Measurements from ENCODE around the gene RCC1. TPM values are rescaled to one million over a fixed set of nuclear protein-coding genes. Genes with fewer than 3 reads are reported as not detected.

The RCC1 gene
- total RNA-seq, 4 donors from 2014 or later: 18.2 to 66.8 (median 25.8) TPM

DNA sequence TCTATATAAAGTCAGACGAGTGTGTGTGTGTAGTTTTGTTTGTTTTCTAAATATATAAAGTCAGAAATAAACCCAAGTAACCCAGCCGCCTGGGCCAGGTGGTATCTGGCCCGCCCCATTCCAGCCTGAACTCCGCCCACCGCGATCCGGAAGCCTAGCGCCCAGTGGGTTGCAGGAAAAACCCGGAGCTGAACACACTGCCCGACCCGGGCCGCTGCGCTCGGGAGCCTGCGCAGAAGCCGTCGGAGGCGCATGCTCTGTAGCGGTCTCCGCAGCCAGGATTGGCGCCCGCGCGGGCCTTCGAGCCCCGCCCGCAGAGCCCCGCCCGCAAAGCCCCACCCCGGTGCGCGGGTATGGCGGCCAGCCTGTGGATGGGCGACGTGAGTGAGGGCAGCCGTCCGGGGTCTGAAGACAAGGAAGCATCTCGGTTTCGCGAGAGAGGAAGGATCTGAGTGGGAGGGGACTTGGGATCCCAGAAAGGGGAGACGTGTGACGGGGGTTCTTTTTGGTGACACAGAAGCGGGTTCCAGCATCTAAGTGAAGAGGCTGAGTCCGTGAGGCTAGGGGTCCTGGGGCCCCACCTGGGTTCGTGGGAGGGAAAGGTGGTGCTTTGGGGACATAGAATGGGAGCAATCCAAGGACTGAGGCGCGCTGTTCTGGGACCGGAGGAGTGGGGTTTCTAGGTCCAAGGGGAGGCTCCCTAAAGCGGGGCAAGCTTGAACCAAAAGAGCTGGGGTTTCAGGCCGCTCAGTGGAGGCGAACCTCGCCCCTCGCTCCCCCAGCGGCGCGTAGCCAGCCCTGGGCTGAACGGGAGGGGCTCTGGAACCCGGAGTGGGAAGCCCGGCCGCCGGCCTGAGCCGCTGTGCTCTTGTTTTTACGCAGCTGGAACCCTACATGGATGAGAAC, 47.2 kb downstream of the RCC1 start, which contains the start of gene TRNAU1AP:
Gene TRNAU1AP, plus strand, starts transcription at position 328 of the 906 bp plus-strand sequence. Its CDS starts 26 bp downstream, at position 354.
- Histone ChIP-seq H3K4me3 (peak within 1 kb of the TSS; percentile 57 to 98 (median 78)), H3K27ac (peak within 1 kb of the TSS; percentile 76 to 88 (median 82)), H3K36me3 (peaks cover 0 to 27% (median 0%) of the 10 kb centered on the region in 3 donors), H3K27me3 (no peaks in the 10 kb centered on the region), H3K4me1 (peaks cover 0 to 9% (median 2%) of the 10 kb centered on the region in 4 donors), H3K9me3 (no peaks in the 10 kb centered on the region)
- TF ChIP-seq CTCF (IDR thresholded peaks at IDR 0.05) (peak in 1 of 6 experiments; percentile 22), POLR2A (IDR thresholded peaks at IDR 0.05) (peak; percentile 73 to 79)
- DNase-seq: peak; percentile 94 to 99 (median 98)

DNA sequence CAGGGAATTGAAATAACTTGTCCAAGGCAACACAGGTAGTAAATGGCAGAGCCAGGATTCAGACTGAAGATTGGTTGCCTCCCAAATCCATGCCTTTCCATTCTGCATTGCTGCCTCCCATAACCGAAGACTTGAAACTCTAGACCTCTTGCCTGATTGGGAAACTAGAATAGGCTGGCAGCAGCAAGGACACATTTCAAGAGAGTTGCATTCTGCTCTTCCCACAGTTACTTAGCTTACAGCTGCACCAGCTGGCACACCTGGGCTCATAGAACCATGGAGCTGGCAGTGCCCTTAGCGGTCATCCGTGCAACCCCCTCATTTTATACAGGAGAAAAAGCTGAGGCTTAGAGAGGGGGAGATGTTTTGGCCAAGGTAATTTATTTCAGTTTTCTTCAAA, 55.0 kb downstream of the RCC1 start:
- peaks cover 0 to 95% (median 3%) of the 10 kb centered on the region in 3 donors for H3K36me3 ChIP-seq
- DNase-seq: no peak
- no peak overlapping the region for H3K4me3 ChIP-seq
- H3K27ac ChIP-seq: no peak overlapping the region
- H3K4me1 ChIP-seq: no peaks in the 10 kb centered on the region
- H3K9me3 ChIP-seq: no peaks in the 10 kb centered on the region
- H3K27me3 ChIP-seq: no peaks in the 10 kb centered on the region
- TF ChIP-seq CTCF (IDR thresholded peaks at IDR 0.05): no peak
- TF ChIP-seq POLR2A (IDR thresholded peaks at IDR 0.05): no peak

DNA sequence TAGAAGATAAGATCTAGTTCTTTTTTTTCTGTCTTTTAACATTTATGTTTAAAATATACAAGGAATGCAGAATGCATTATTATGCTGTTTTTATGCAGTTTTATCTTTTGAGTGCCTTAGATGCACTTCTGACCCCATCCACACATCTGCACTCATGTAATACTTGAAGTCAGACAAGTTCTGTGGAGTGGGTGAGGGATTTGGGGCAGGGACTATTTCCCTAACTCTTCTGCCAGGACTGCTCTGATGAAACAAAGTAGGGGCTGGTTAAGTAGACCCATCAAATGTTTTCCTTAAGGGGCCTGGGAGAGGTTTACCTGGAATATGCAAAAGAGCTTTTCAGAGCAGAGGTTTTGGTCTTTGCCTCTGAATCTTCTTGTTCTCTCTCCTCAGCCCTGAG, 58.5 kb downstream of the RCC1 start:
- no peak overlapping the region for H3K27ac ChIP-seq
- no peak for DNase-seq
- H3K27me3 ChIP-seq: no peaks in the 10 kb centered on the region
- H3K9me3 ChIP-seq: no peaks in the 10 kb centered on the region
- TF ChIP-seq POLR2A (IDR thresholded peaks at IDR 0.05): no peak
- TF ChIP-seq CTCF (IDR thresholded peaks at IDR 0.05): no peak
- H3K4me3 ChIP-seq: no peak overlapping the region
- no peaks in the 10 kb centered on the region for H3K4me1 ChIP-seq
- H3K36me3 ChIP-seq: peaks cover 0 to 97% (median 3%) of the 10 kb centered on the region in 3 donors

DNA sequence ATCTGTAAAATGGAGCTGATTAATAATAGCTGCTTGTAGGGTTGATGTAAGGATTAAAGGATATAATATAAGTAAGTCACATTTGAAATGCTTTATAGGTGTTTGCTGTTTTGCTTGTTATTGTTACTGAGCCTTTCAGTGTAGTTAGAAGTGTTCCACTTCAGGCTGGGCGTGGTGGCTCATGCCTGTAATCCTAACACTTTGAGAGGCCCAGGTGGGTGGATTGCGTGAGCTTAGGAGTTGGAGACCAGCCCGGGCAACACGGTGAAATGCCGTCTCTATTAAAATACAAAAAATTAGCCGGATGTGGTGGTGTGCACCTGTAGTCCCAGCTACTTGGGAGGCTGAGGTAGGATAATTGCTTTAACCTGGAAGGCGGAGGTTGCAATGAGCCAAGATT, 59.2 kb downstream of the RCC1 start:
- no peak for DNase-seq
- TF ChIP-seq POLR2A (IDR thresholded peaks at IDR 0.05) (no peak), CTCF (IDR thresholded peaks at IDR 0.05) (no peak)
- peaks cover 0 to 95% (median 3%) of the 10 kb centered on the region in 3 donors for H3K36me3 ChIP-seq
- H3K27ac ChIP-seq: no peak overlapping the region
- no peaks in the 10 kb centered on the region for H3K9me3 ChIP-seq
- no peaks in the 10 kb centered on the region for H3K27me3 ChIP-seq
- H3K4me3 ChIP-seq: no peak overlapping the region
- H3K4me1 ChIP-seq: no peaks in the 10 kb centered on the region

- no peak for DNase-seq
- Histone ChIP-seq H3K4me3 (no peak overlapping the region), H3K27me3 (no peaks in the 10 kb centered on the region), H3K36me3 (peaks cover 0 to 95% (median 3%) of the 10 kb centered on the region in 3 donors), H3K4me1 (no peaks in the 10 kb centered on the region), H3K27ac (no peak overlapping the region), H3K9me3 (no peaks in the 10 kb centered on the region)
- no peak for TF ChIP-seq CTCF (IDR thresholded peaks at IDR 0.05)
- TF ChIP-seq POLR2A (IDR thresholded peaks at IDR 0.05): no peak
Measured at GRCh38 chr1:28565726-28566125, 59.9 kb downstream of the RCC1 start.
